IPS-15b (cell line): ENCODE results near the gene OR5H14.
"Not testable (repeated sequence)": the region's sequence is repeated elsewhere in the genome, so short reads cannot be mapped to it uniquely, and the experiment has no call there.

Experiments
- H3K27me3 ChIP-seq: one replicate; pipeline ENCODE4 v1.6.1; 2013; ENCODE audit warnings: low read length; ENCODE audit not compliant: control insufficient read depth, insufficient read depth
- H3K36me3 ChIP-seq: one replicate; pipeline ENCODE4 v1.6.1; 2013; ENCODE audit warnings: low read length; ENCODE audit not compliant: control insufficient read depth, insufficient read depth
- H3K4me1 ChIP-seq: one replicate; pipeline ENCODE4 v1.6.1; 2013; ENCODE audit warnings: mild to moderate bottlenecking, low read length; ENCODE audit not compliant: control insufficient read depth, insufficient read depth
- H3K4me3 ChIP-seq: one replicate; pipeline ENCODE4 v1.5.1; 2013; ENCODE audit warnings: low read depth, low read length
- H3K9ac ChIP-seq: one replicate; pipeline ENCODE4 v1.6.1; 2013; ENCODE audit warnings: low read depth, mild to moderate bottlenecking, low read length
- H3K9me3 ChIP-seq: one replicate; pipeline ENCODE4 v1.6.1; 2013; ENCODE audit warnings: mild to moderate bottlenecking, low read length; ENCODE audit not compliant: control insufficient read depth, insufficient read depth

The OR5H14 gene

GRCh38 chr3:98149456-98149855 is 2.2 kb downstream of the OR5H14 start:
- H3K9ac ChIP-seq, H3K4me3 ChIP-seq: not testable (repeated sequence)

DNA sequence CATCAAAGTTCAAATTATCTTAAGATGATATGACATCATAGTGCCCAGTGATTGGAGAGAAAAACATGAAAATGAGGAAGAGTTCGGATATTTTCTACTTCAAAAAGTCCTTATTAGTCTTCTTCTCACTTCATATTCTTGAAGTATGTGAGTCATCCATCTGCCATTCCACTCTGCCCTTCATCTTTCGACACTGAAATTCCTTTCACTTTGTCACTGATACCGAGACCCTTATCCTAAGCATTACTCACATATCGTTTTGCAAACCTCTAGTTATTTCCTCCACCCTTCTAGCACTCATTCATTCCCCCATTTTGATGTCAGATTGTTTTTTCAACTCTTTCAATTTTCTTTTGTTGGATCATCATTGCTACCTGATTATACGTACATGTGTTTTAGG is 4.0 kb downstream of the OR5H14 start:
- Histone ChIP-seq H3K36me3 (no peaks in the 10 kb centered on the region), H3K9me3 (no peaks in the 10 kb centered on the region), H3K9ac (no peak overlapping the region), H3K4me3 (no peak overlapping the region), H3K4me1 (no peaks in the 10 kb centered on the region), H3K27me3 (no peaks in the 10 kb centered on the region)

More at GRCh38 chr3:98149456-98149855, 2.2 kb downstream of the OR5H14 start:
- H3K4me1 ChIP-seq, H3K9me3 ChIP-seq, H3K36me3 ChIP-seq, H3K27me3 ChIP-seq: not testable (repeated sequence)

GRCh38 chr3:98166396-98166795 is 19.1 kb downstream of the OR5H14 start, which contains the start of gene OR5H15:
TSS of gene OR5H15 (plus strand) at chr3:98166696. CDS start at chr3:98168700, 2,004 bp downstream.
- Histone ChIP-seq H3K36me3 (no peaks in the 10 kb centered on the region), H3K9me3 (no peaks in the 10 kb centered on the region), H3K4me3 (no peak within 1 kb of the TSS), H3K27me3 (no peaks in the 10 kb centered on the region), H3K4me1 (no peaks in the 10 kb centered on the region), H3K9ac (no peak within 1 kb of the TSS)

DNA sequence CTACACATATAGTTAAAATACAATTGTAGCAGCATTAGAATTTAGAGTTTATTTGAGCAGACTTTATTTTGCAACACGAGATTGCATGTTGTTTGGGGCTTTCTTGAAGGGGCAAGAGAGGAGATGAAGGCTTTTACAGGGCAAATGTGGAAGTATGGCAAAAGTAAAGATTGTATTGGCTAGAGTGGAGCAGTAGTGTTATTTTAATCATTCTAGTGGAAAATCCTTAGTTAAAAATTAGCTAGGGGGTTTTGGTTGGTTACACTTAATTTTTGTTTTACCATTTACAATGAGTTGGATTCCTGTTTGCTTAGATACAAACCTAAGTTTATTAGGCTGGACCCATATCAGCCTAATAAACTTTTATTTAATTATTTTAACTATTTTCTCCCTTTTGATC is 23.8 kb downstream of the OR5H14 start:
- no peaks in the 10 kb centered on the region for H3K4me1 ChIP-seq
- H3K9ac ChIP-seq: no peak overlapping the region
- peaks cover 6% of the 10 kb centered on the region for H3K9me3 ChIP-seq
- no peaks in the 10 kb centered on the region for H3K27me3 ChIP-seq
- H3K4me3 ChIP-seq: no peak overlapping the region
- no peaks in the 10 kb centered on the region for H3K36me3 ChIP-seq

- Histone ChIP-seq H3K9ac (no peak overlapping the region), H3K4me1 (no peaks in the 10 kb centered on the region), H3K4me3 (no peak overlapping the region)
These were observed 25.3 kb downstream of the OR5H14 start for GRCh38 chr3:98172621-98173020.

GRCh38 chr3:98180319-98180890 is 33.1 kb downstream of the OR5H14 start:
- Histone ChIP-seq H3K9me3 (no peaks in the 10 kb centered on the region), H3K9ac (no peak overlapping the region), H3K4me3 (no peak overlapping the region), H3K27me3 (no peaks in the 10 kb centered on the region), H3K36me3 (no peaks in the 10 kb centered on the region), H3K4me1 (peaks cover 6% of the 10 kb centered on the region)

More at GRCh38 chr3:98172621-98173020, 25.3 kb downstream of the OR5H14 start:
- Histone ChIP-seq H3K36me3 (no peaks in the 10 kb centered on the region), H3K27me3 (no peaks in the 10 kb centered on the region), H3K9me3 (peaks cover 6% of the 10 kb centered on the region)

DNA sequence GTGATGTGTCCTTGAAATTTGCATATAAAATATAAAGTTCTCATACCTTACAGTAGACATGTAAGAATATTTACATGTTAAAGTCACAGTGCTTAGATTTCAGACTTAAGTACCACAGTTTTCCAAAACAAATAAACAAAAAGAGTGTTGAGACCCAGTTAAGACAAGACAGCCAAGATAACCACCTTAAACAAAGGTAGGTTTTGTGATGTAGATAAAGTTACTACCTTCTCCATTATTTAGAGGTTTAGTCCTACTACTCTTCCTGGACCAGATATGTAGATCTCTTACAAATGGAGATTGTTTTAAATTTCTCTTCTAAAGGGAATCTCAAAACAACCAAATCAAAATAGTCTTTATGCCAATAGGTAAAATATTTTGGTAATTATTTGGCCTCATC is 34.9 kb downstream of the OR5H14 start:
- Histone ChIP-seq H3K27me3 (no peaks in the 10 kb centered on the region), H3K4me1 (peaks cover 6% of the 10 kb centered on the region), H3K9me3 (no peaks in the 10 kb centered on the region), H3K36me3 (no peaks in the 10 kb centered on the region), H3K9ac (no peak overlapping the region), H3K4me3 (no peak overlapping the region)

DNA sequence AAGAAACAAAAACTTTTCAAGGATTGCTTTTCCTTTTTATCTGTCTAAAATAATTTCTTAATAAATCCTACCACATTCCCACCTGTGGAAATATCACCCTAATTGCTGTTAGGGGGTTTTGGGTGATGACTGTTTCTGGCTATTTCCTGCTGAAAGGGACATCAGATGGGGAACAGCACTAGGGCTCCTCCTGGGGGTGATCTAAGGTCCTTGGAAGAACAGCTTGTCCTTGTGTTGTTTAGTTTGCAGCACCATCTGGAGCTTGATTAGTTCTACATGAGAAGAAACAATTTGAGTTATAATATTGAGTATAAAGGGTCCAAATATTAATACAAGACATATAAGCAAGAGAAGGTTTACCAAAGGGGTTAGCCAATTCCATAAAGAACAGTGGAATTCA is 37.9 kb downstream of the OR5H14 start:
- Histone ChIP-seq H3K36me3 (no peaks in the 10 kb centered on the region), H3K4me1 (peaks cover 6% of the 10 kb centered on the region), H3K4me3 (no peak overlapping the region), H3K9ac (no peak overlapping the region), H3K9me3 (no peaks in the 10 kb centered on the region), H3K27me3 (no peaks in the 10 kb centered on the region)

DNA sequence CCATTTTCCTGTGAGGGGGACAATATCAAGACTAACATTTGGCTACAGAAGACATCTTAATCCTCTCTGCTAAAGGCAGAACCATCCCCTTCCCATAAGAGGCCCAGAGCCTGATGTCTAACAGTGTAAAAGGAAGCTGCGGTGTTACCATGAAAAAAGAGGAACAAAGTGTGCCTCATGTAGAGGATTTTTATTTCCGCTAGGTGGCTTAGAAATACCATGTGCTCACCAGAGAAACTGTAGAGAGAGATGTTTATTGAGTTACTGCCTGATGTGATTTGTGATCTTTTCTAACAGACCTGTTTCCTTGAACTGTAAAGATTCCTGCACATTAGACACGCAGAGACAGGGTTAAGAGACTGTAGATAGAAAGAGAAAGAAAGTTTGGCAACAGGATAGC is 41.3 kb downstream of the OR5H14 start:
- Histone ChIP-seq H3K36me3 (no peaks in the 10 kb centered on the region), H3K27me3 (no peaks in the 10 kb centered on the region), H3K4me3 (no peak overlapping the region), H3K9ac (no peak overlapping the region), H3K4me1 (no peaks in the 10 kb centered on the region), H3K9me3 (no peaks in the 10 kb centered on the region)

- not testable (repeated sequence) for H3K36me3 ChIP-seq, H3K4me3 ChIP-seq, H3K27me3 ChIP-seq, H3K4me1 ChIP-seq, H3K9me3 ChIP-seq, H3K9ac ChIP-seq
These were observed 43.6 kb downstream of the OR5H14 start for GRCh38 chr3:98190911-98191310.

GRCh38 chr3:98196293-98196692 is 49.0 kb downstream of the OR5H14 start:
- H3K27me3 ChIP-seq, H3K36me3 ChIP-seq, H3K4me1 ChIP-seq, H3K9me3 ChIP-seq, H3K4me3 ChIP-seq, H3K9ac ChIP-seq: not testable (repeated sequence)

- Histone ChIP-seq H3K4me3 (no peak overlapping the region), H3K36me3 (no peaks in the 10 kb centered on the region), H3K4me1 (peaks cover 2% of the 10 kb centered on the region), H3K9me3 (no peaks in the 10 kb centered on the region), H3K9ac (no peak overlapping the region), H3K27me3 (no peaks in the 10 kb centered on the region)
These were observed 51.7 kb downstream of the OR5H14 start for GRCh38 chr3:98199020-98199419.
